Right lobe of liver (tissue), 4 donors: Measurements from ENCODE around the gene WDR1.

Experiments used
- CTCF ChIP-seq, 4 donors: fragments of 200-600 bp in 3 of 4; fragments of 450-650 bp in 1 of 4; IDR thresholded peaks; one replicate each; pipeline versions ENCODE4 v1.5.1 to v1.8.0; 2016 to 2022; ENCODE audit warnings: antibody characterized with exemption in 4 of 4, mild to moderate bottlenecking in 2 of 4
- POLR2A ChIP-seq: fragments of 450-650 bp; IDR thresholded peaks from one replicate; pipeline ENCODE4 v1.6.1; 2017; ENCODE audit warnings: antibody characterized with exemption, mild to moderate bottlenecking
- donor health status: DM: no; HTN: no; CAD: no.
- donor health status: DM: no; HTN: no; CAD: no.
- donor health status: DM: no; HTN: yes; CAD: no.

GRCh38 chr4:10074767-10075105 lies 41.9 kb downstream of the WDR1 start:
- no peak for TF ChIP-seq POLR2A
- peak in 2 of 4 donors; percentile 5 to 30 for TF ChIP-seq CTCF (IDR thresholded peaks at IDR 0.05)
